Ishikawa (cell line): Measurements from ENCODE around the gene DALRD3.

ENCODE experiments used
- CEBPB ChIP-seq: IDR thresholded peaks from 2 replicates; pipeline ENCODE4 v1.6.1; 2012
- CREB1 ChIP-seq: IDR thresholded peaks from 2 replicates; pipeline ENCODE4 v1.6.1; 2012; ENCODE audit warnings: low read depth
- EGR1 ChIP-seq: IDR thresholded peaks from 2 replicates; pipeline ENCODE4 v1.6.1; 2012
- EP300 ChIP-seq: IDR thresholded peaks from 2 replicates; pipeline ENCODE4 v1.6.1; 2012; ENCODE audit warnings: borderline replicate concordance
- FOXM1 ChIP-seq: IDR thresholded peaks from 2 replicates; pipeline ENCODE4 v1.6.1; 2012; ENCODE audit warnings: low read depth, borderline replicate concordance
- MAX ChIP-seq: IDR thresholded peaks from 2 replicates; pipeline ENCODE4 v1.6.1; 2012
- NFIC ChIP-seq: IDR thresholded peaks from 2 replicates; pipeline ENCODE4 v1.6.1; 2012
- RAD21 ChIP-seq: IDR thresholded peaks from 2 replicates; pipeline ENCODE4 v1.6.1; 2012; ENCODE audit warnings: low read depth
- REST ChIP-seq: IDR thresholded peaks from 2 replicates; pipeline ENCODE4 v1.6.1; 2012; ENCODE audit warnings: low read depth, mild to moderate bottlenecking
- TAF1 ChIP-seq: IDR thresholded peaks from 2 replicates; pipeline ENCODE4 v1.6.1; 2012; ENCODE audit warnings: low read depth, mild to moderate bottlenecking
- TCF12 ChIP-seq: IDR thresholded peaks from 2 replicates; pipeline ENCODE4 v1.6.1; 2012; ENCODE audit warnings: low read depth
- TEAD4 ChIP-seq: IDR thresholded peaks from 2 replicates; pipeline ENCODE4 v1.6.1; 2012
- USF1 ChIP-seq: IDR thresholded peaks from 2 replicates; pipeline ENCODE4 v1.6.1; 2012
- YY1 ChIP-seq: IDR thresholded peaks from 2 replicates; pipeline ENCODE4 v1.6.1; 2012; ENCODE audit warnings: low read depth
- ZBTB7A ChIP-seq: IDR thresholded peaks from 2 replicates; pipeline ENCODE4 v1.6.1; 2012; ENCODE audit warnings: low read depth

Gene DALRD3

GRCh38 chr3:49028673-49029562 is 10.5 kb upstream of the DALRD3 start, which contains the start of gene IMPDH2:
Gene IMPDH2, minus strand, starts transcription at chr3:49029398. Its CDS starts 48 bp downstream, at chr3:49029350.
- TF ChIP-seq TCF12 (peak; percentile 75; the same call in 1 of the 2 replicates), EGR1 (peak; percentile 60; the same call in 1 of the 2 replicates), ZBTB7A (no peak), RAD21 (peak; percentile 1; the same call in 1 of the 2 replicates), EP300 (peak; percentile 27; the same call in 1 of the 2 replicates), TEAD4 (peak; percentile 59), YY1 (peak; percentile 80), REST (no peak), USF1 (0 out of 2 replicates have a peak, but pooled peaks have one; percentile 4), CEBPB (peak; percentile 82), CREB1 (peak; percentile 92), FOXM1 (peak; percentile 35; the same call in 1 of the 2 replicates), TAF1 (peak; percentile 93), MAX (peak; percentile 98), NFIC (no peak)

GRCh38 chr3:49028298-49028672 is 9.9 kb upstream of the DALRD3 start:
- TF ChIP-seq USF1 (no peak), CEBPB (no peak), EGR1 (no peak), TEAD4 (no peak), ZBTB7A (no peak), YY1 (no peak), REST (no peak), FOXM1 (no peak), TCF12 (no peak), EP300 (no peak), MAX (no peak), RAD21 (no peak), CREB1 (no peak), TAF1 (no peak), NFIC (no peak)

GRCh38 chr3:49027634-49028033 is 9.3 kb upstream of the DALRD3 start:
- TF ChIP-seq TCF12 (no peak), TEAD4 (no peak), CEBPB (no peak), YY1 (no peak), ZBTB7A (no peak), EGR1 (no peak), USF1 (no peak), EP300 (no peak), MAX (no peak), REST (no peak)
